Cortex of kidney (tissue), 1 donor: Measurements from ENCODE around the gene GLG1.
"Not testable (repeated sequence)": the region's sequence is repeated elsewhere in the genome, so short reads cannot be mapped to it uniquely, and the experiment has no call there.

Source experiments
- DNase-seq: peaks from one replicate; lab custom pipeline; 2025; lab: John Stamatoyannopoulos, UW

The GLG1 gene

GRCh38 chr16:74409185-74409981 lies 197.5 kb downstream of the GLG1 start:
- not testable (repeated sequence) for DNase-seq

DNA sequence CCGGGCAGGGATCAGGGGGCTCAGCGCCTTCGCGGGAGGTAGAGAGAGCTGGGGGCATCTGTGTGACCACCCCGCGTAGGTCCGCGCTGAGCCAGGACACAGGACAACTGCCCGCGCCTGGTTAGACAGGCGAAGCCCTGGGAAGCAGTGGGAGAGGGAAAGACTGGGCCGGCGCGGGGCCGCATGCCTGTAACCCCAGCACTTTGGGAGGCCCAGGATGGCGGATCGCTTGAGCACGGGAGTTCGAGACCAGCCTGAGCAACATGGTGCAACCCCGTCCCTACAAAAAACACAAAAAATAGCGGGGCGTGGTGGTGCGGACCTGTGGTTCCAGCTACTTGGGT lies 199.6 kb downstream of the GLG1 start:
- DNase-seq, result not testable (repeated sequence)

DNA sequence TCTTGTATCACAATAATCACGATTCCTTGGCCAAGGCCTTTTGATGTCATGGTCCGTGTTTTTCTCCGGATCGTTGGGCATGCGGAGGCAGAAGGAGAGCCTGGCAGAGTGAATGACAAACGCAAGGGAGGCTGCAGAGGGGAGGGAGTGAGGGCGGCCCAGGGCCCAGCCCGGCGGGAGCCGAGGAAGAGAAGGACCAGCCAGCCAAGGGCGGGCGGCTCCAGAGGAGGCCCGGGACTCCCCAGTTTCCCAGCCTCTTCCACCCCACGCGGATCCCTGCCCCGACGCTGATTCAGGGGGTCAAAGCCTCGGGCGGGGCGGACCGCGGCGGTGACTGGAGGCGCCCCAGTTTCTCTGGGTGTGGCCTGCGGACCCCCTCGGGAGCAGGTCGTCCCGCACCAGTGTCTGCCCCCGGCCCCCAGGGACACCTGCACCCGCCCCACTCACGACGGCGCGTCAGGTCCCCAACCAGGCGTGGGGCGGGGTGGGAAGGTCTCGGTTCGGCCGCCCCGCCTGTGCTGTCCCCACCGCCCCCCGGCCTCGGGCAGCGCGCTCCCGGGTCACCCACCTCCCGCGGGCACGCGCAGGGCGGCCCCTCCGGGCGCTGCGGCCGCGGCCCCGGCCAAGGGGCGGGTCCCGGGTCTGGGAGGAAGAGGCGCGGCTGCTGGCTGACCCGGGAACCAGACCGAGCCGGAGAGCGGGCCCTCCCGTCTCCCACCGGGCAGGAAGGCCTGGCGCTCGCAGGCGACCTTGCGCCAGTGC lies 200.1 kb downstream of the GLG1 start:
- not testable (repeated sequence) for DNase-seq

GRCh38 chr16:74404148-74404933 lies 202.6 kb downstream of the GLG1 start:
- not testable (repeated sequence) for DNase-seq

DNA sequence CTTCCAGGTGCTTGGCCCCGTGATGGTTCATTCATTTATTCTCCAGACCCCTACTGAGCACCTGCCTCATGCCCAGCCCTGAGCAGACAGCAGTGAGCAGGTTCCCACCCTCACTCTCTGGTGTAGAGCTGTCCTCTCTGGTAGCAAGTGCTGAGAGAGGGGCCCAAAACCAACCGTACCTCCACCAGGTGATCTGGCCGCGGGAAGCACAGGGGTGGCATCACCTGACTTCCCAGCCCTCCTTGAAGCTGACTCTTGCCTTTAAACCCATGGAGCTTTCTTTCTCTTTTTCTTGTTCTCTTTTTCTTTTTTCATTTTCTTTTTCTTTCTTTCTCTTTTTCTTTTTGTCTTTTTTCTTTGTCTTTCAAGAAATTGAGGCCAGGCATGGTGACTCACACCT lies 206.7 kb downstream of the GLG1 start:
- DNase-seq, result not testable (repeated sequence)

GRCh38 chr16:74398212-74398895 lies 208.6 kb downstream of the GLG1 start:
- DNase-seq, result not testable (repeated sequence)
